ENCODE results near the gene SND1.

GRCh38 chr7:127920787-127921438, 268.9 kb downstream of the SND1 start:
- TF ChIP-seq CTCF (IDR thresholded peaks at IDR 0.05) (no peak), EP300 (IDR thresholded peaks at IDR 0.05) (no peak)
